ENCODE results near the gene SBNO2.

The SBNO2 gene

DNA sequence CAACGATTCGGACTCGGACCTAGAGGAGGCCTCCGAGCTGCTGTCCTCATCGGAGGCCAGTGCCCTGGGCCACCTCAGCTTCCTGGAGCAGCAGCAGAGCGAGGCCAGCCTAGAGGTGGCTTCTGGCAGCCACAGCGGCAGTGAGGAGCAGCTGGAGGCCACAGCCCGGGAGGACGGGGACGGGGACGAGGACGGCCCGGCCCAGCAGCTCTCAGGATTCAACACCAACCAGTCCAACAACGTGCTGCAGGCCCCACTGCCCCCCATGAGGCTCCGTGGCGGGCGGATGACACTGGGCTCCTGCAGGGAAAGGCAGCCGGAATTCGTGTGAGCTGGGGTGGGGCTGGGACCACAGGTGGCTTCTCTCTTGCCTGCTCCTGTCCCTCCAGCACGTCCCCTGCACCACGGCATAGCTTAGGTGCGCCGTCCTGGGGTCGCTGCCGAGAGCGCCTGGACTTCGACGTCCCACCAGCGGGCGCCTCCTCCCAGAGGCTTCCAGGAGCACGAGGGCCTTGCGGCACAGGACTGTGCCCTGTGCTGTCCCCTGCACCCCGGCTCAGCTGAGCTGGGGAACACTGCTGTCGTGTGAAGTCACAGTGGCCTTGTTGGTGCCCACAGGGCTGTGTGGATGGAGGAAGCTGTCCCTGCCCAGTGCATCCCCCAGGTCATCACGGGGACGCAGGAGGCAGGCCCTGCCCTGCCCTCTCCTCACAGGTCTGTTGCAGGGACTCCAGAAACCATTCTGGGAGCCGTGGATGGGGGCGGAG is 88.2 kb downstream of the SBNO2 start:
- Mint-ChIP-seq H3K27ac (peak overlapping the region; percentile 93 to 95), H3K4me3 (peak overlapping the region; percentile 28 to 54), H3K9me3 (no peaks in the 10 kb centered on the region), H3K36me3 (ENCODE audit: insufficient read depth) (peaks cover 98% of the 10 kb centered on the region), H3K27me3 (no peaks in the 10 kb centered on the region), H3K4me1 (ENCODE audit: low read depth in 2 of 2) (peaks cover 36 to 41% of the 10 kb centered on the region in 2 donors)
- DNase-seq, result no peak
- no peak for ATAC-seq (replicated peaks)

- DNase-seq (no peak), ATAC-seq (replicated peaks) (no peak)
- H3K4me1 Mint-ChIP-seq (ENCODE audit: low read depth in 2 of 2), result peaks cover 36 to 43% of the 10 kb centered on the region in 2 donors
- no peaks in the 10 kb centered on the region for H3K27me3 Mint-ChIP-seq
- H3K9me3 Mint-ChIP-seq, result no peaks in the 10 kb centered on the region
- peak overlapping the region; percentile 28 to 54 for H3K4me3 Mint-ChIP-seq
- peaks cover 98% of the 10 kb centered on the region for H3K36me3 Mint-ChIP-seq (ENCODE audit: insufficient read depth)
- peak overlapping the region; percentile 93 to 95 for H3K27ac Mint-ChIP-seq
These were observed 88.9 kb downstream of the SBNO2 start for GRCh38 chr19:1085053-1085658.

GRCh38 chr19:1084024-1084868 is 89.8 kb downstream of the SBNO2 start:
- Mint-ChIP-seq H3K4me3 (peak overlapping the region in 1 of 2 donors; percentile 57), H3K36me3 (ENCODE audit: insufficient read depth) (peaks cover 98% of the 10 kb centered on the region)

GRCh38 chr19:1082928-1083816 is 90.9 kb downstream of the SBNO2 start:
- H3K27me3 Mint-ChIP-seq, result no peaks in the 10 kb centered on the region
- H3K9me3 Mint-ChIP-seq, result no peaks in the 10 kb centered on the region
- peaks cover 23 to 36% of the 10 kb centered on the region in 2 donors for H3K4me1 Mint-ChIP-seq (ENCODE audit: low read depth in 2 of 2)
- H3K4me3 Mint-ChIP-seq, result peak overlapping the region in 1 of 2 donors; percentile 57
- peak in 1 of 3 experiments; percentile 5 for DNase-seq
- ATAC-seq (replicated peaks), result no peak
- peak overlapping the region; percentile 31 to 95 for H3K27ac Mint-ChIP-seq
- H3K36me3 Mint-ChIP-seq (ENCODE audit: insufficient read depth), result peaks cover 98% of the 10 kb centered on the region

More at GRCh38 chr19:1084024-1084868, 89.8 kb downstream of the SBNO2 start:
- Mint-ChIP-seq H3K4me1 (ENCODE audit: low read depth in 2 of 2) (peaks cover 29 to 40% of the 10 kb centered on the region in 2 donors), H3K27ac (peak overlapping the region; percentile 93 to 95), H3K9me3 (no peaks in the 10 kb centered on the region), H3K27me3 (no peaks in the 10 kb centered on the region)
- ATAC-seq (replicated peaks) (no peak), DNase-seq (peak in 1 of 3 experiments; percentile 17)

- Mint-ChIP-seq H3K27me3 (no peaks in the 10 kb centered on the region), H3K9me3 (no peaks in the 10 kb centered on the region), H3K36me3 (ENCODE audit: insufficient read depth) (peaks cover 98% of the 10 kb centered on the region), H3K27ac (peak overlapping the region; percentile 83 to 97), H3K4me3 (peak overlapping the region; percentile 51 to 78), H3K4me1 (ENCODE audit: low read depth in 2 of 2) (peaks cover 15 to 32% of the 10 kb centered on the region in 2 donors)
- ATAC-seq (replicated peaks) (peak; percentile 78), DNase-seq (peak; percentile 71 to 79 (median 73))
These were observed 91.7 kb downstream of the SBNO2 start for GRCh38 chr19:1082165-1082927.

GRCh38 chr19:1081301-1082164 is 92.5 kb downstream of the SBNO2 start:
- peak overlapping the region; percentile 78 to 84 for H3K4me3 Mint-ChIP-seq
- H3K4me1 Mint-ChIP-seq (ENCODE audit: low read depth in 2 of 2), result peaks cover 20 to 33% of the 10 kb centered on the region in 2 donors
- no peak for DNase-seq
- H3K9me3 Mint-ChIP-seq, result no peaks in the 10 kb centered on the region
- peak overlapping the region; percentile 83 to 97 for H3K27ac Mint-ChIP-seq
- ATAC-seq (replicated peaks), result no peak
- H3K36me3 Mint-ChIP-seq (ENCODE audit: insufficient read depth), result peaks cover 98% of the 10 kb centered on the region
- no peaks in the 10 kb centered on the region for H3K27me3 Mint-ChIP-seq

DNA sequence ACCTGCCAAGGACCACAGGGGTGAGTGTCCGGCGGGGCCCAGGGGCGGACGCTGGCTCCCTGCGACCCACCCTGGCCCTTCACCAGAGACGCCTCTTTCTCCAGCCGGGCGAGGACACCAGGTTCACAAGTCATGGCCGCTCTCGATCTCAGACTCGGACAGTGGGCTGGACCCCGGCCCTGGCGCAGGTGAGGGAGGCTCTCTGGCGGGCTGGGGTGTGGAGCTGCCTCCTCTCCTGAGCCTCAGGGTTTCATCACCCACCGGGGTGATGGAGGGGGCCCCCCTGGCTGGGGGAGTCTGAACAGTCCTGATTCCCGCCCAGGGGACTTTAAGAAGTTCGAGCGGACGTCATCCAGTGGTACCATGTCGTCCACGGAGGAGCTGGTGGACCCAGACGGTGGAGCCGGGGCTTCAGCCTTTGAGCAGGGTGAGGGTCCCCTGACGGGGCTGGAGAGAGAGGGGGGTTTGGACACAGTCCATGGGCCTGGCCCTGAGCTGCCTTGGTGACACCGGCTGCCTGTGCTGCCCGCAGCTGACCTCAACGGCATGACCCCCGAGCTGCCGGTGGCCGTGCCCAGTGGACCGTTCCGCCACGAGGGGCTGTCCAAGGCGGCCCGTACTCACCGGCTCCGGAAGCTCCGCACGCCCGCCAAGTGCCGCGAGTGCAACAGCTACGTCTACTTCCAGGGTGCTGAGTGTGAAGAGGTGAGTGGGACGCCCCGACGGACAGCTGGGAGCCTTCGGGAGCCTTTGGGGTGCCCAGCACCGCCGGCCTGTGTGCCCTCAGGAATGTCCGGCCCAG is 93.5 kb downstream of the SBNO2 start:
- peaks cover 26 to 36% of the 10 kb centered on the region in 2 donors for H3K4me1 Mint-ChIP-seq (ENCODE audit: low read depth in 2 of 2)
- no peaks in the 10 kb centered on the region for H3K9me3 Mint-ChIP-seq
- H3K4me3 Mint-ChIP-seq, result peak overlapping the region; percentile 78 to 84
- ATAC-seq (replicated peaks) (no peak), DNase-seq (no peak)
- peaks cover 98% of the 10 kb centered on the region for H3K36me3 Mint-ChIP-seq (ENCODE audit: insufficient read depth)
- H3K27me3 Mint-ChIP-seq, result no peaks in the 10 kb centered on the region
- peak overlapping the region in 1 of 2 donors; percentile 97 for H3K27ac Mint-ChIP-seq

DNA sequence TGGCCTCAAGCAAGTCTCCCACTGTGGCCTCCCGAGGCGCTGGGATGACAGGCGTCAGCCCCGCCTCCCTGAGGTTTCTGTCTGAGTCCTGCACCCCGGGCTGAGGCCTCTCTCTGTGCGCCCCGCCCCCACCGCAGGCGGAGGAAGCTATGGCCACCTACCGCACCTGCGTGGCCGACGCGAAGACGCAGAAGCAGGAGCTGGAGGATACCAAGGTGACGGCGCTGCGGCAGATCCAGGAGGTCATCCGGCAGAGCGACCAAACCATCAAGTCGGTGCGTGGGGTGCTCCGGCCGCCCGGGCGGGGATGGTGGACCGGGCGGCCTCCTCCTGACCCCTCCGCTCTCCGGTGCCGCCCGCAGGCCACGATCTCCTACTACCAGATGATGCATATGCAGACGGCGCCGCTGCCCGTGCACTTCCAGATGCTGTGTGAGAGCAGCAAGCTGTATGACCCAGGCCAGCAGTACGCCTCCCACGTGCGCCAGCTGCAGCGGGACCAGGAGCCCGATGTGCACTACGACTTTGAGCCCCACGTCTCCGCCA is 94.4 kb downstream of the SBNO2 start:
- no peak for ATAC-seq (replicated peaks)
- Mint-ChIP-seq H3K4me1 (ENCODE audit: low read depth in 2 of 2) (peaks cover 20 to 29% of the 10 kb centered on the region in 2 donors), H3K4me3 (peak overlapping the region; percentile 78 to 84), H3K27ac (peak overlapping the region; percentile 97), H3K27me3 (no peaks in the 10 kb centered on the region), H3K36me3 (ENCODE audit: insufficient read depth) (peaks cover 98% of the 10 kb centered on the region), H3K9me3 (no peaks in the 10 kb centered on the region)
- DNase-seq, result peak in 1 of 3 experiments; percentile 37

DNA sequence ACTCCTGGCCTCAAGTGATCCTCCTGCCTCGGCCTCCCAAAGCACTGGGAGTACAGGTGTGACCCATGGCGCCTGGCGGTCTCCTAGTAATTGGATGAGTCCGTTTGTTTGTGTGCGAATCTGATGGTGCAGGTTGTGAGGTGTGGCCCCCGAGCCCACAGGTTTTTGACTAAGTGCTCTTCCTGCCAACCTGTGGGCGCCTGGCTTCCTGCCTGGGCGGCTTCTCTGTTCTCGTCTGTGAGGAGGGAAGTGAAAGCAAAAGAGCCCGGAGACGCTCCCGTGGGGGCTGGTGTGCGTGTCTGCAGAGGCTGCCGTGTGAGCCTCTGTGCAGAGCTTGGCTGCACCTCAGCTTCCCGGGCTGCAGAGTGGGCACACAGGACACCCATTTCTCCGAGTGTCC is 97.1 kb downstream of the SBNO2 start:
- H3K36me3 Mint-ChIP-seq (ENCODE audit: insufficient read depth), result peaks cover 100% of the 10 kb centered on the region
- ATAC-seq (replicated peaks), result peak; percentile 81
- peak overlapping the region; percentile 97 for H3K27ac Mint-ChIP-seq
- no peaks in the 10 kb centered on the region for H3K27me3 Mint-ChIP-seq
- no peaks in the 10 kb centered on the region for H3K9me3 Mint-ChIP-seq
- DNase-seq, result peak; percentile 87
- peak overlapping the region; percentile 78 to 84 for H3K4me3 Mint-ChIP-seq
- peaks cover 32 to 42% of the 10 kb centered on the region in 2 donors for H3K4me1 Mint-ChIP-seq (ENCODE audit: low read depth in 2 of 2)

GRCh38 chr19:1076046-1076386 is 98.1 kb downstream of the SBNO2 start:
- Mint-ChIP-seq H3K27ac (peak overlapping the region; percentile 97), H3K27me3 (no peaks in the 10 kb centered on the region), H3K36me3 (ENCODE audit: insufficient read depth) (peaks cover 95% of the 10 kb centered on the region), H3K4me3 (peak overlapping the region; percentile 78 to 84), H3K9me3 (no peaks in the 10 kb centered on the region), H3K4me1 (ENCODE audit: low read depth in 2 of 2) (peaks cover 36 to 43% of the 10 kb centered on the region in 2 donors)
- no peak for DNase-seq
- no peak for ATAC-seq (replicated peaks)
